SH-SY5Y (cell line): ENCODE results near the gene ADGRL3.

ENCODE experiments used
- GATA2 ChIP-seq: IDR thresholded peaks from 2 replicates; pipeline ENCODE4 v1.6.1; 2011; ENCODE audit warnings: mild to moderate bottlenecking, low read depth, low read length
- GATA3 ChIP-seq: IDR thresholded peaks from 2 replicates; pipeline ENCODE4 v1.6.1; 2011; ENCODE audit warnings: low read depth, mild to moderate bottlenecking, low read length, moderate library complexity

DNA sequence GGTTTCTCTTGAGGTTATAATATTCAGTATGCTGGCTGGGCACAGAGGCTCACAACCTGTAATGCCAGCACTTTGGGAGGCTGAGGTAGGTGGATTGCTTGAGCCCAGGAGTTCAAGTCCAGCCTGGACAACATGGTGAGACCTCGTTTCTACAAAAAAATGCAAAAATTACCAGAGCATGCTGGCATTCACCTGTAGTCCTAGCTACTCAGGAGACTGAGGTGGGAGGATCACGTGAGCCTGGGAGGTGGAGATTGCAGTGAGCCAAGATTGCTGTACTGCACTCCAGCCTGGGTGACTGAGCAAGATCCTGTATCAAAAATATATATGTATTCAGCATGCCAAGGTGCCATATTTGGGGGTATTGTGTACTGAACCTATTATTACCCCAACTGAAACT is 552.5 kb downstream of the ADGRL3 start:
- TF ChIP-seq GATA2 (no peak), GATA3 (no peak)
